ENCODE data around the gene ADAMTS15.

Gene ADAMTS15

DNA sequence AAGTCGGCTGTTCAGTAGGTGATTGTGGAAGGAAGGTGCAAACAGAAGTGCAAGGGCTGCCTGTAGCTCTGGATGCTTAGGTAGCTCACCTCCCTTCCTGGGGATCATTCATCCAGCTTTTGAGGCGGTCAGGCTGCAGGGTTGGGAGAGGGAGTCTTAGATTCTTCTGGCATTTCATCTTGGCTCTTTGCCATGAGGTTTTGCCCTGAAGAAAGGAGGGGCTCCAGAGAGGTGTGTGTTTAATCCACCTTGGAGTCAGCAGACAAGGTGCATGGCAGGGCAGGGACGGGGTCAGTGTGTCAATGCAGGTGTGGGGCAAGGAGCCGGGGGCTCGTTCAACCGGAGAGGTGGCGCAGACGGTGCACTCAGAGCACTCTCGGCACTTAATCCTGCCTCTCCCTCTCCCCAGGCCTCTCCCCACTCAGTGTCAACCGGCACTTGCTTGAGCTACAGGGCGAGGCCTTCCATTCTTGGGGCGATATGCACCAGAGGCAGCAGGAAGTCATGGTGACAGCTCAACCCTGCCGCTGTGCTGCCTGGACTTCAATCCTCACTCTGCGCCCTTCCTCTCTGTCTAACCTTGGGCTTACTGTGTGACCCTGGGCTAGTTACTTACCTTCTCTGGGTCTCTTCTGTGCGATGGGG lies 7.2 kb downstream of the ADAMTS15 start:
- no peak overlapping the region for H3K9ac ChIP-seq (ENCODE audit: low read depth, low read length)
- peaks cover 61% of the 10 kb centered on the region for H3K27me3 ChIP-seq (ENCODE audit: insufficient read depth, low read length)
- no peaks in the 10 kb centered on the region for H3K4me1 ChIP-seq (ENCODE audit: insufficient read depth, low read length)
- no peak overlapping the region for H3K4me3 ChIP-seq (ENCODE audit: low read length)
- no peak overlapping the region for H3K27ac ChIP-seq (ENCODE audit: low read length)
- H3K9me3 ChIP-seq (ENCODE audit: insufficient read depth, low read depth, low read length), result no peaks in the 10 kb centered on the region
- no peaks in the 10 kb centered on the region for H3K36me3 ChIP-seq (ENCODE audit: insufficient read depth, low read depth, low read length)

DNA sequence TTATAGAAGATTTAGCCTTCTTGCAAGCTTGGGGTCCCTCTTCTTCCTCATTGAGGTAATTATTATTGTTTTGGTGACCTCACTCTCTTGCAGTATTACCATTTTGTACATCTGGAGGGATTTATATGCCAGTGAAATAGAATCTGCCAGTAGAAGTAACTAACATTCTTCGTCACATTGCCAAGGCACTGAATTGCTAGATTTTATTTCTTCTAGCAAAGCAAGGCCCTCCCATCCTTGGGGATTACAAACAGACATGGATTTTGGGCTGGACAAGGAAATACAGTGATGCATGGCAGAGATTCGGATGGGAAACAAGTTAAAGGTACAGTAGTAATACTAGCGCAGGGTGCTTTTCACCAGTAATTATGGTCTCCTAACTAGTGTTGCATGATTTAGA lies 7.8 kb downstream of the ADAMTS15 start:
- Histone ChIP-seq H3K4me1 (ENCODE audit: insufficient read depth, low read length) (no peaks in the 10 kb centered on the region), H3K4me3 (ENCODE audit: low read length) (no peak overlapping the region), H3K9ac (ENCODE audit: low read depth, low read length) (no peak overlapping the region), H3K27ac (ENCODE audit: low read length) (no peak overlapping the region), H3K27me3 (ENCODE audit: insufficient read depth, low read length) (peaks cover 54% of the 10 kb centered on the region), H3K9me3 (ENCODE audit: insufficient read depth, low read depth, low read length) (no peaks in the 10 kb centered on the region), H3K36me3 (ENCODE audit: insufficient read depth, low read depth, low read length) (no peaks in the 10 kb centered on the region)

DNA sequence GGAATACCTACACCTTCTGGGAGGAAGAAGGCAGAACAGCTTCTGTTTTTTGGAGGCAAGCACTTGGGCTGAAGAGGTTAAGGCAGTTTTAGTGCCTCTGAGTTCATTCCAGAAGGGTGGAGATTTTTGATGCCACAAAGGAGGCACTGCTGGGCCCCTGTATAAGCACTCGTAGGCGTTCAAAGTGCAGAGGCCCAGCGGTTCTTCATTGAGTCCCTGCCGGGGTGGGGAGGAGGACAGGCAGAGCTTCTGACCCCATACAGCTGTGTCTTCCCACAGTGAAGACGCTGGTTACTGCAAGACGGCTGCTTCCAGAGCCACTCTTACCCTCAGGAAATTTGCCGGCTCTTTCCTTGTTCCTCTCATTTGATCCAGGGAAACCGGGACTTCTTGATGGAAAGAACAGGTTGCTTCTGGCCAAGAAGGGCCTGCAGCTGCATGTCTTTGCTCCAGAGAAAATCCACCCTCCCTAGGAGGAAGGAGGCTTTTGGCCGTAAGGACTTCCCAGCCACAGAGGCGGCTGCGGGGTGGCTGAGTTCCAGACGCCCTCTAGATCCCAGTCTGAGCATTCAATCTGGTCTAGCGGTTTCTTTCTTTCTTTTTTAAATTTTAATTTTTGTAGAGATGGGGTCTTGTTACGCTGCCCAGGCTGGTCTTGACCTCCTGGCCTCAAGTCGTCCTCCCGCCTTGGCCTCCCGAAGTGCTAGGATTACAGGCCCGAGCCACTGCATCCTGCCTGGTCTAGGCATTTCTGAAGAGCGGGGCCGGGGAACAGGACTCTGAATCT lies 9.4 kb downstream of the ADAMTS15 start:
- H3K27me3 ChIP-seq (ENCODE audit: insufficient read depth, low read length), result peaks cover 39% of the 10 kb centered on the region
- no peaks in the 10 kb centered on the region for H3K36me3 ChIP-seq (ENCODE audit: insufficient read depth, low read depth, low read length)
- H3K9ac ChIP-seq (ENCODE audit: low read depth, low read length), result no peak overlapping the region
- H3K4me3 ChIP-seq (ENCODE audit: low read length), result no peak overlapping the region
- no peaks in the 10 kb centered on the region for H3K4me1 ChIP-seq (ENCODE audit: insufficient read depth, low read length)
- H3K9me3 ChIP-seq (ENCODE audit: insufficient read depth, low read depth, low read length), result no peaks in the 10 kb centered on the region
- H3K27ac ChIP-seq (ENCODE audit: low read length), result no peak overlapping the region

DNA sequence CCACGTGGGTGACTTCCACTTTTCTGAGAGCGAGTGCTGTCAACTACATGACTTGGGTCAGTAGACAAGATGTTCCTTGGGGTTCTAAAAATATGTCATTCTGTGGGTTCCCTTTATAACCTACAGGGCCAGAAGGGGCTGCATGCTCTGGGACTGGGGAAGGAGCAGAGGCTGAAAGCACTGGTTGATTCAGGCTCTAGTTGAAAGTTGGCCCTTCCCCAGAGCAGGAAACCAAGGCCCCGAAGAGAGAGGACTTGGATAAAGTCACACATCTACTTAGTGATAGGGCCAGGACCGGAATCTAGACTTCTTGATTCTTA lies 9.9 kb downstream of the ADAMTS15 start:
- no peak overlapping the region for H3K9ac ChIP-seq (ENCODE audit: low read depth, low read length)
- peaks cover 33% of the 10 kb centered on the region for H3K27me3 ChIP-seq (ENCODE audit: insufficient read depth, low read length)
- H3K4me3 ChIP-seq (ENCODE audit: low read length), result no peak overlapping the region
- H3K9me3 ChIP-seq (ENCODE audit: insufficient read depth, low read depth, low read length), result no peaks in the 10 kb centered on the region
- H3K4me1 ChIP-seq (ENCODE audit: insufficient read depth, low read length), result no peaks in the 10 kb centered on the region
- no peak overlapping the region for H3K27ac ChIP-seq (ENCODE audit: low read length)
- H3K36me3 ChIP-seq (ENCODE audit: insufficient read depth, low read depth, low read length), result no peaks in the 10 kb centered on the region

DNA sequence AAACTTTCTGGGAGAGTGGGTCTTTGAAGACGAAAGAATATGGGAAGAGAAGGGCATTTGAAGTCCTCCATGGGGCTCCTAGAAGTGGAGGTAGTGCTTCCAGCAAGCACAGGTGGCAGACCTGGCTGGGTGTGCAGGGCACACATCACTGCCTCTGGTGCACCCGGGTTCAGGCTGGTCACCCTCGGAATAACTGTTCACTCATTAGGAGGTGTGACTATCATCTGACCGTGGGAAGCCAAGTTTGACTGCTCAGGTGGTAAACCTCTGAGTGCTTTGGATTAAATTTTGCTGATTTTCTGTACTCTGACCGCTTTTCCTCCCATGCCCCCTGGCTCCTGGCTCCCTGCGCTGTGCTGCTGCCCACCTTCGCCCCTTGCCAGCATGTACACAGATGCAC lies 11.1 kb downstream of the ADAMTS15 start:
- Histone ChIP-seq H3K4me1 (ENCODE audit: insufficient read depth, low read length) (no peaks in the 10 kb centered on the region), H3K9me3 (ENCODE audit: insufficient read depth, low read depth, low read length) (no peaks in the 10 kb centered on the region), H3K4me3 (ENCODE audit: low read length) (no peak overlapping the region), H3K36me3 (ENCODE audit: insufficient read depth, low read depth, low read length) (no peaks in the 10 kb centered on the region), H3K27me3 (ENCODE audit: insufficient read depth, low read length) (peaks cover 22% of the 10 kb centered on the region), H3K27ac (ENCODE audit: low read length) (no peak overlapping the region), H3K9ac (ENCODE audit: low read depth, low read length) (no peak overlapping the region)

DNA sequence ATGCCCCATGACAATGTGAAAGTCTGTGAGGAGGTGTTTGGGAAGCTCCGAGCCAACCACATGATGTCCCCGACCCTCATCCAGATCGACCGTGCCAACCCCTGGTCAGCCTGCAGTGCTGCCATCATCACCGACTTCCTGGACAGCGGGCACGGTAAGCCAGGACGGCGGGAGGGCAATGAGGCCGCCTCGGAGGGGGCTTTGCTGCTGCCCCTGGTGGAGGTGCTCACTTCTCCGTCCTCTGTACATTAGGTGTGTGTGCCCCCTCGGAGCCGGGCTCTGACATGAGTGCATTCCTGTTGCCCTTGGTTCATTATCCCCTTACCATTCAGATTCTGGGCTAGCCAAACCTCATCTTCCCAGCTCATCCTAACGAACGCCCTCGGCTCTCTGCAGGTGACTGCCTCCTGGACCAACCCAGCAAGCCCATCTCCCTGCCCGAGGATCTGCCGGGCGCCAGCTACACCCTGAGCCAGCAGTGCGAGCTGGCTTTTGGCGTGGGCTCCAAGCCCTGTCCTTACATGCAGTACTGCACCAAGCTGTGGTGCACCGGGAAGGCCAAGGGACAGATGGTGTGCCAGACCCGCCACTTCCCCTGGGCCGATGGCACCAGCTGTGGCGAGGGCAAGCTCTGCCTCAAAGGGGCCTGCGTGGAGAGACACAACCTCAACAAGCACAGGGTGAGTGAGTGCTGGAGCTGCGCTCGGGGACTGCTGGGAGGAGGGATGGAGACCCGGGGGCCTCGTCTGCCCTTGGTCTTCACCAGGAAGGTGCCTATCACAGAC lies 13.8 kb downstream of the ADAMTS15 start:
- no peak overlapping the region for H3K9ac ChIP-seq (ENCODE audit: low read depth, low read length)

DNA sequence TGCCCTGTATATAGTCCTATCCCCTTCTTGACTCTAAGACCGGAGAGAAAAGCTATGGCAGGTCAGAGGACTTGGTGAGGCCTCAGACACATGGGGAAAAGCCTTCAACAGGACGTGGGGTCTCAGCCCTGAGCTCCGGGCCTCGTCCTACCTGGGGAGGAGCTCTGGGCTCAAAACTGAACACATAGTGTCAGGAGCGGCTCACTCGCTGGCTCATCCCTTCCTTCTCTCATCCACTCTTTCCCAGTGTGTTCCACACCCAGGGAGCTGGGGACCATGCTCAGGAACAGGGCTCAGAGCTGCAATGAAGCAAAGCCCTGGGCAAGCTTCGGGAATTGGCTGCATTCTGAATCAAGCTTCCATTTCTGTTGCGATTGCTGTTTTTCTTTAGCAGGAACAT lies 14.5 kb downstream of the ADAMTS15 start:
- H3K27me3 ChIP-seq (ENCODE audit: insufficient read depth, low read length), result no peaks in the 10 kb centered on the region
- H3K27ac ChIP-seq (ENCODE audit: low read length), result no peak overlapping the region
- no peak overlapping the region for H3K9ac ChIP-seq (ENCODE audit: low read depth, low read length)

More for the DNA sequence above, 13.8 kb downstream of the ADAMTS15 start:
- Histone ChIP-seq H3K27me3 (ENCODE audit: insufficient read depth, low read length) (no peaks in the 10 kb centered on the region; the same call in 1 of the 2 replicates), H3K27ac (ENCODE audit: low read length) (no peak overlapping the region), H3K4me3 (ENCODE audit: low read length) (no peak overlapping the region), H3K36me3 (ENCODE audit: insufficient read depth, low read depth, low read length) (no peaks in the 10 kb centered on the region), H3K9me3 (ENCODE audit: insufficient read depth, low read depth, low read length) (no peaks in the 10 kb centered on the region), H3K4me1 (ENCODE audit: insufficient read depth, low read length) (no peaks in the 10 kb centered on the region)

DNA sequence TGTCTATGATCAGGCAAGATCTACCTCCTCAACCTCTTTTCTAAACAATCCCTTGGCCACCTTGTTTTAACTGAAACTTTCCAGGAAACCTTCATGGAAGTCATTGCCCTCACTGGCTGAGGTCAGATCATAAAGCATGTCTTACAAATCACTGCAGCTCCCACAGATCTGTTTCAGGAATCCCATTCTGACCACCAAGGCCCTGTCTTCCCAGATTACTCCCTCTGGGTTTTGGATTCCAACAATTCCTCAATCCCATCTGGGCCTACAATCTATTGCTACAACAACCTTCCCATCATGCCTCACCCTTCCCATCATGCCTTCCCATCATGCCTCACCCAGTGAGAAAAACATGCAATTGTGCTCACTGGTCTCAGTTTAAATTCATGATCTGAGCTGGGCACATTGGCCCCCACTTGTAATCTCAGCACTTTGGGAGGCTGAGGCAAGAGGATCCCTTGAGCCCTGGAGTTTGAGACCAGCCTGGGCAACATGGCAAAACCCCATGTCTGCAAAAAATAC lies 15.9 kb downstream of the ADAMTS15 start:
- Histone ChIP-seq H3K27ac (ENCODE audit: low read length) (no peak overlapping the region), H3K9ac (ENCODE audit: low read depth, low read length) (no peak overlapping the region), H3K4me3 (ENCODE audit: low read length) (no peak overlapping the region), H3K36me3 (ENCODE audit: insufficient read depth, low read depth, low read length) (no peaks in the 10 kb centered on the region), H3K27me3 (ENCODE audit: insufficient read depth, low read length) (no peaks in the 10 kb centered on the region), H3K9me3 (ENCODE audit: insufficient read depth, low read depth, low read length) (no peaks in the 10 kb centered on the region), H3K4me1 (ENCODE audit: insufficient read depth, low read length) (no peaks in the 10 kb centered on the region)

More for the DNA sequence above, 14.5 kb downstream of the ADAMTS15 start:
- no peaks in the 10 kb centered on the region for H3K4me1 ChIP-seq (ENCODE audit: insufficient read depth, low read length)
- H3K4me3 ChIP-seq (ENCODE audit: low read length), result no peak overlapping the region
- no peaks in the 10 kb centered on the region for H3K36me3 ChIP-seq (ENCODE audit: insufficient read depth, low read depth, low read length)
- H3K9me3 ChIP-seq (ENCODE audit: insufficient read depth, low read depth, low read length), result no peaks in the 10 kb centered on the region

DNA sequence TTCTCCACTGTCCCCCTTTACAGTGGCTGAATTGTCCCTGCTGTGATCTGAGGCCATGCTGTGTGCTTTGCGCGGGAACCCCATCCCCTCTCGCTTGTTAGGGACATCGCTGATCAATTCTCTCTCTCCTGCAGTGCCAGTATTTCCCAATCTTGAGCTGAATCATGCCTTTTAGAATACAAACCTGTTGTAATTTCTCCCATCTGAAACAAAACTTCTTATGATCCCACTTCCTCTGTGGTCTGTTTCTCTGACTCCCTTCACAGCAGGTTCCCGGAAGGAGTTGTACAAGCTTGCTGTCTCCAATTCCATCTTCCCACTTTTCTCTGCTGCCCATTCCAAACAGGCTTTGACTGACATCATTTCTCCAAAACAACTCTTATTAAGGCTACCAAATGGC lies 16.8 kb downstream of the ADAMTS15 start:
- Histone ChIP-seq H3K27ac (ENCODE audit: low read length) (no peak overlapping the region), H3K4me3 (ENCODE audit: low read length) (no peak overlapping the region), H3K4me1 (ENCODE audit: insufficient read depth, low read length) (no peaks in the 10 kb centered on the region), H3K27me3 (ENCODE audit: insufficient read depth, low read length) (no peaks in the 10 kb centered on the region), H3K9ac (ENCODE audit: low read depth, low read length) (no peak overlapping the region), H3K36me3 (ENCODE audit: insufficient read depth, low read depth, low read length) (no peaks in the 10 kb centered on the region), H3K9me3 (ENCODE audit: insufficient read depth, low read depth, low read length) (no peaks in the 10 kb centered on the region)

DNA sequence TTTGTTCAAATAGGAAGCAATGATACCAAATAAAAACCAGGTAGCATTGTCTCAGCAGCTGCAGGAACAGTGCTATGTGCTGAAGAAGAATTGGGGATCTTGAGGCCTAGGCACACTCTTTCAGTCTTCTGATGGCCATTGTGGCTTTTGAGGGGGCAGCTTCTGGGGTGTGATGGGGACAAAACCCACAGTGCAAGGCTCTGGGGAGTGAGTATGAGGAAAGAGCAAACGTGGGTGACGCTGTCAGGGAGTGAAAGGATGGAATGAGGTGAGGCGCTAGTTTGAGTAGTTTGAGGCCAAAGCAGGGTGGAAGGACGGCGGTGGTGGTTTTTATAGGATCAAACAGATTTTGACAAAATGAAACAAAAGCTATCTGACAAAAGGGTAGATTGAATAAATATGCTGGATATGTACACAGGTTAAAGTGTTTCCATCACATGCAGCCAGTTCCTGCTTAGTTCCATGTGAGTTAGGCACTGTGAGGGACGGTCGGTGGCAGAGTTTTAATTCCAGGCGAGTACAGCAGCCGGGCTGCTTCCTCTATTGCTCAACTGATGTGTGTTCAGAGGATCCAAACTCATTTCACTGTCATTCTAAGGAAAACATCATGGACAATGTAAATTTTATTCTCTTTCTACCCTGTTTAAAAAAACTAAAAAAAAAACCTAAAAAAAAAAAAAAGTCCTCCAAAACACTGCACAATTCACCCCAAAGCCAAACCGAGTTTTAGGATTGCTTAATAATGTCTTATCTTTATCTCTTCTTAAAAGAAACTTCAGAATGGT lies 18.9 kb downstream of the ADAMTS15 start:
- no peaks in the 10 kb centered on the region for H3K4me1 ChIP-seq (ENCODE audit: insufficient read depth, low read length)
- H3K9ac ChIP-seq (ENCODE audit: low read depth, low read length), result no peak overlapping the region
- no peaks in the 10 kb centered on the region for H3K36me3 ChIP-seq (ENCODE audit: insufficient read depth, low read depth, low read length)

DNA sequence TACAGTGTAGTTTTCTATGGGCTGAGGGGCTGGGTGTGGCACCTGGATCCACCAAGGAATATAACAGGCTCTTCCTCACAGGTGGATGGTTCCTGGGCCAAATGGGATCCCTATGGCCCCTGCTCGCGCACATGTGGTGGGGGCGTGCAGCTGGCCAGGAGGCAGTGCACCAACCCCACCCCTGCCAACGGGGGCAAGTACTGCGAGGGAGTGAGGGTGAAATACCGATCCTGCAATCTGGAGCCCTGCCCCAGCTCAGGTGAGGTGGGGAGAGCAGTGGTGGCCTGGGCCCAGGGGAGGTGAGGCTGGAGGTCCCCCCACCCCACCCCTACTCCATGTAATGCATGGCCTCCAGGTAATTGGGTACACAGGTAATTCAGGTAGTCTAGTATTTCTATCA lies 20.7 kb downstream of the ADAMTS15 start:
- H3K27me3 ChIP-seq (ENCODE audit: insufficient read depth, low read length), result no peaks in the 10 kb centered on the region
- H3K9me3 ChIP-seq (ENCODE audit: insufficient read depth, low read depth, low read length), result no peaks in the 10 kb centered on the region
- no peaks in the 10 kb centered on the region for H3K4me1 ChIP-seq (ENCODE audit: insufficient read depth, low read length)
- H3K9ac ChIP-seq (ENCODE audit: low read depth, low read length), result no peak overlapping the region
- no peak overlapping the region for H3K27ac ChIP-seq (ENCODE audit: low read length)
- H3K36me3 ChIP-seq (ENCODE audit: insufficient read depth, low read depth, low read length), result no peaks in the 10 kb centered on the region
- no peak overlapping the region for H3K4me3 ChIP-seq (ENCODE audit: low read length)

More for the DNA sequence above, 18.9 kb downstream of the ADAMTS15 start:
- H3K27me3 ChIP-seq (ENCODE audit: insufficient read depth, low read length), result no peaks in the 10 kb centered on the region
- no peak overlapping the region for H3K4me3 ChIP-seq (ENCODE audit: low read length)
- no peaks in the 10 kb centered on the region for H3K9me3 ChIP-seq (ENCODE audit: insufficient read depth, low read depth, low read length)
- H3K27ac ChIP-seq (ENCODE audit: low read length), result no peak overlapping the region

Measured in iPS-20b (cell line).